K562 (cell line): ENCODE measurements around the gene FHIT. TPM values are rescaled to one million over a fixed set of nuclear protein-coding genes. Genes with fewer than 3 reads are reported as not detected.

Experiments
- CAMTA2 ChIP-seq: fragments of 250-450 bp; sonication (Bioruptor Pico); conservative IDR thresholded peaks from 2 replicates; pipeline ENCODE4 v1.5.1; 2022
- CREM ChIP-seq: IDR thresholded peaks from 2 replicates; pipeline ENCODE4 v1.6.1; 2014; ENCODE audit warnings: antibody characterized with exemption, low read depth
- FOXA1 ChIP-seq: fragments of 450-650 bp; IDR thresholded peaks from 2 replicates; pipeline ENCODE4 v1.6.1; 2016; ENCODE audit warnings: mild to moderate bottlenecking, borderline replicate concordance
- FOXK1 ChIP-seq: sonication (generic); formaldehyde crosslinking; IDR thresholded peaks from 2 replicates; pipeline ENCODE4 v1.8.0; 2022; ENCODE audit warnings: missing genetic modification reagents, mild to moderate bottlenecking, borderline replicate concordance
- HDAC1 ChIP-seq, 2 experiments: fragments of 450-650 bp; IDR thresholded peaks; 2 replicates each; pipeline ENCODE4 v1.6.1; 2016 to 2017; ENCODE audit warnings: inconsistent platforms in 1 of 2, mild to moderate bottlenecking in 1 of 2, moderate library complexity in 1 of 2
- MEF2D ChIP-seq: conservative IDR thresholded peaks from 2 replicates; pipeline ENCODE4 v1.6.1; 2016; ENCODE audit warnings: low read depth, missing genetic modification characterization, missing compliant biosample characterization
- NFE2 ChIP-seq: IDR thresholded peaks from 2 replicates; pipeline ENCODE4 v1.6.1; 2014; ENCODE audit warnings: antibody characterized with exemption, low read depth
- TARDBP ChIP-seq: fragments of 450-650 bp; IDR thresholded peaks from 2 replicates; pipeline ENCODE4 v1.6.1; 2016
- USF1 ChIP-seq: sonication (generic); formaldehyde crosslinking; IDR thresholded peaks from 2 replicates; pipeline ENCODE4 v1.9.0; 2022; ENCODE audit warnings: mild to moderate bottlenecking, missing genetic modification reagents
- ZFX ChIP-seq: sonication (generic); formaldehyde crosslinking; IDR thresholded peaks from 2 replicates; pipeline ENCODE4 v1.8.0; 2022; ENCODE audit warnings: mild to moderate bottlenecking, missing genetic modification reagents, moderate library complexity
- ZNF121 ChIP-seq: sonication (generic); formaldehyde crosslinking; conservative IDR thresholded peaks from 2 replicates; pipeline ENCODE4 v1.8.0; 2022; ENCODE audit warnings: missing genetic modification reagents
- ZNF175 ChIP-seq: fragments of 200-800 bp; sonication (Bioruptor generic); IDR thresholded peaks from 2 replicates; pipeline ENCODE4 v1.6.1; 2016; ENCODE audit warnings: low read depth, mild to moderate bottlenecking, missing genetic modification characterization, missing compliant biosample characterization
- ZNF184 ChIP-seq: sonication (generic); formaldehyde crosslinking; IDR thresholded peaks from 2 replicates; pipeline ENCODE4 v1.5.0; 2020; ENCODE audit warnings: missing genetic modification reagents
- ZNF589 ChIP-seq: fragments of 200-800 bp; sonication (Bioruptor generic); IDR thresholded peaks from 2 replicates; pipeline ENCODE4 v1.6.1; 2016; ENCODE audit warnings: low read depth, missing genetic modification characterization, missing compliant biosample characterization
- ZNF830 ChIP-seq: fragments of 250-450 bp; sonication (Bioruptor Pico); IDR thresholded peaks from 2 replicates; pipeline ENCODE4 v1.5.0; 2021; ENCODE audit warnings: mild to moderate bottlenecking
- polyA plus RNA-seq, 8 experiments: library from polyadenylated mRNA; depleted of rRNA in 4 of 8; stranded (reverse) in 5 of 8; unstranded in 3 of 8; fragments of >200 nt; fragmentation: Nextera tagmentation in 2 of 8; fragmentation: Illumina TruSeq in 1 of 8; extraction: Ambion mirVana in 2 of 8; extraction: Trizol in 1 of 8; gene quantifications; 2 replicates each; pipeline versions ENCODE4 v1.2.1 to v1.2.3, GENCODE V29; 2011 to 2014; ENCODE audit warnings: inconsistent platforms in 1 of 8, missing spikeins in 1 of 8
- total RNA-seq, 7 experiments: library from RNA; depleted of rRNA in 6 of 7; stranded (reverse); fragments of >200 nt in 6 of 7; fragmentation: Illumina TruSeq in 2 of 7; extraction: Trizol in 2 of 7; gene quantifications; 2 replicates each; pipeline versions ENCODE4 v1.2.1 to v1.2.3, GENCODE V29; 2011 to 2021; ENCODE audit warnings: low replicate concordance in 1 of 7

Gene FHIT
- total and polyA plus RNA-seq, 9 of the 15 experiments (the other 6 are each of a cell fraction or from before 2014, with no cell fraction given) = 1.7 to 9.1 (median 4.3) TPM

- TF ChIP-seq CREM (no peak), ZFX (CRISPR knock-in tag) (no peak), TARDBP (no peak), HDAC1 (IDR thresholded peaks at IDR 0.05) (no peak), USF1 (CRISPR knock-in tag) (no peak), NFE2 (no peak), ZNF830 (no peak), FOXK1 (CRISPR knock-in tag) (no peak), ZNF589 (CRISPR knock-in tag) (no peak), MEF2D (tag) (no peak), CAMTA2 (CRISPR knock-in tag) (no peak), FOXA1 (no peak), ZNF121 (CRISPR knock-in tag) (no peak), ZNF175 (CRISPR knock-in tag) (no peak), ZNF184 (CRISPR knock-in tag) (no peak)
Measured at GRCh38 chr3:60886518-60886917, 364.7 kb downstream of the FHIT start (continued).
